Measurements from ENCODE around the gene EVC. TPM values are rescaled to one million over a fixed set of nuclear protein-coding genes. Genes with fewer than 3 reads are reported as not detected.

Gene EVC
- total RNA-seq, 4 donors from 2014 or later = 12.2 to 24.1 (median 22.3) TPM

DNA sequence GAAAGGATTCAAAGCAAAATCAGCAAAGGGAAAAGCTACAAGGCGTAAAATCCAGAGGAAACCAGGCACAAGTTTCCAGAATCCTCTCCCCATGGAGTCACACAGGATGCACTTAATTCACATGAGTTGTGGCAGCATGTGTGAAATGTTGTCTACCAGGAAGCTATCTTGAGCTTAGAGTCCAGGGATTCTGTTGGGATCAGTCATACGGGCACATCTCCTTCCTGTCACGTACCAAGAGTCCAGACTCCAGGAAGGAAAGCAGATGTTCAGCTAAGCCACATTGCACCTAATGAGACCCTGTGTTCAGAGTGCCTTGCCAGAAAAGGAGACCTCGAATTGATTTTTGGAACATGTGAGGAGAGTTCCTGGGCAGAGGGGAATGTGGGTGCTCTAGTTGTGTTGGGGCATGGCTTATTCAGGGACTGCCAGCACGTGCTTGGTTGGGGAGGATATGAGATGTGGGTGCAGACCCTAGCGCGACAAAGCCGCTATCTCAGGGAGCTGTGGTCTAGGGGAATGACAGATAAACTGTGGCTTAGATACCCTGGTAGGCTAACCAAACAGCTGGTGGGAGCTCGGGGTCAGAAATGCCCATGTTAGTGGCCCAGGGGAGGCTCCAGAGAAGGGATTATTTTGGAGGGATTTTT is 70.0 kb downstream of the EVC start:
- intact Hi-C loops (cut with DNase I; ENCODE audit: low total_unique reads) = no loop called here
- WGBS, 2 donors = 86 to 87% methylated on average over 9 of the region's 9 CpGs
- no peak for TF ChIP-seq POLR2A (IDR thresholded peaks at IDR 0.05)
- TF ChIP-seq, protein P1, sequence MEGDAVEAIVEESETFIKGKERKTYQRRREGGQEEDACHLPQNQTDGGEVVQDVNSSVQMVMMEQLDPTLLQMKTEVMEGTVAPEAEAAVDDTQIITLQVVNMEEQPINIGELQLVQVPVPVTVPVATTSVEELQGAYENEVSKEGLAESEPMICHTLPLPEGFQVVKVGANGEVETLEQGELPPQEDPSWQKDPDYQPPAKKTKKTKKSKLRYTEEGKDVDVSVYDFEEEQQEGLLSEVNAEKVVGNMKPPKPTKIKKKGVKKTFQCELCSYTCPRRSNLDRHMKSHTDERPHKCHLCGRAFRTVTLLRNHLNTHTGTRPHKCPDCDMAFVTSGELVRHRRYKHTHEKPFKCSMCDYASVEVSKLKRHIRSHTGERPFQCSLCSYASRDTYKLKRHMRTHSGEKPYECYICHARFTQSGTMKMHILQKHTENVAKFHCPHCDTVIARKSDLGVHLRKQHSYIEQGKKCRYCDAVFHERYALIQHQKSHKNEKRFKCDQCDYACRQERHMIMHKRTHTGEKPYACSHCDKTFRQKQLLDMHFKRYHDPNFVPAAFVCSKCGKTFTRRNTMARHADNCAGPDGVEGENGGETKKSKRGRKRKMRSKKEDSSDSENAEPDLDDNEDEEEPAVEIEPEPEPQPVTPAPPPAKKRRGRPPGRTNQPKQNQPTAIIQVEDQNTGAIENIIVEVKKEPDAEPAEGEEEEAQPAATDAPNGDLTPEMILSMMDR (IDR thresholded peaks at IDR 0.05) = no peak
- H3K4me3 ChIP-seq (ENCODE audit: low read depth, poor library complexity, severe bottlenecking) = no peak overlapping the region
- DNase-seq (ENCODE audit: low spot score in 2 of 2) = peak in 1 of 2 donors; percentile 26

DNA sequence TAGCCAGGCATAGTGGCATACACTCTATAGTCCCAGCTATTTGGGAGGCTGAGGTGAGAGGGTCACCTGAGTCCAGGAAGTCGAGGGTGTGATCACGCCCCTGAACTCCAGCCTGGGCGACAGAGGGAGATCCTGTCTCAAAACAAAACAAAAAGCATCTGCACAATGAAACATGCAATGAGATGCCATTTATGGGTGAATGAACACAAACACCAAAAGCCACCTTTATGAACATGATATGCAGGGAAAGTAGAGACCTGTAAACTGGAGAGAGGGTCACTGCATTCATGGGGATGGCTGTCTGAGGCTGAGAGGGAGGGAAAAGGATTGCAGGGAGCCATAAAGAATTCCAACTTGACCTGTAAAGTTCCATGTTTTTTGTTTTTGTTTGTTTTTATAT is 70.7 kb downstream of the EVC start:
- no peak overlapping the region for H3K4me3 ChIP-seq (ENCODE audit: low read depth, poor library complexity, severe bottlenecking)
- 88 to 97% methylated on average over 3 of the region's 3 CpGs for WGBS, 2 donors
- TF ChIP-seq, protein P1 (IDR thresholded peaks at IDR 0.05) = no peak
- no peak for TF ChIP-seq POLR2A (IDR thresholded peaks at IDR 0.05)
- DNase-seq (ENCODE audit: low spot score in 2 of 2) = peak in 1 of 2 donors; percentile 7
- intact Hi-C loops (cut with DNase I; ENCODE audit: low total_unique reads) = no loop called here

DNA sequence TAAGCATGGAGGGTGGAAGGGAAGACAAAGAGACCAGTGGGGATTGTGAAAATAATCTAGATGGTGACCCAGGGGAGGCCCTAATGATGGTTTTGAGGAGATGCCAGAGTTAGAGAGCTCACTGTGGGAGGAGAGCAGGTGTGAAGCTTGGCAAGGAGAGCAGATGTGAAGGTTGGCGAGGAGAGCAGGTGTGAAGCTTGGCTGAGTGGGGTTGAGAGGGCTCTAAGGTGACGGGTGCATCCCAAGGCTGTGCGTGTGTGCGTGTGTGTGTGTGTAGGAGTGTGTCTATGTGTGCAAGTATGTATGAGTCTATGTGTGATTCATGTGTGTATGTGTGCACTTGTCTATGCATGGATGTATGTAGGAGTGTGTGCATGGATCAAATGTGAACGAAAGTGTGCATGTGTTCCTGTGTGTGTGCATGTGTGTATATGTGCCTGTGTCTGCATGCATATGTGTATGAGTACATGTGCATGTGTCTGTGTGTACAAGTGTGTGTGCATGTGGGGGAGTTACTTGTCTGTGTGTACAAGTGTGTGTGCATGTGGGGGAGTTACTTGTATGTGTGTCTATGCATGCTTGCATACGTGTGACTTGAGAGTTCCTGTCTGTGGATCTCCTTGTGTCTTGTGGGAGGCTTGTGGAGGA is 72.0 kb downstream of the EVC start:
- WGBS, 2 donors = 95 to 96% methylated on average over 6 of the region's 6 CpGs
- intact Hi-C loops (cut with DNase I; ENCODE audit: low total_unique reads) = no loop called here
- no peak for TF ChIP-seq POLR2A (IDR thresholded peaks at IDR 0.05)
- TF ChIP-seq, protein P1 (IDR thresholded peaks at IDR 0.05) = no peak
- DNase-seq (ENCODE audit: low spot score in 2 of 2) = peak in 1 of 2 donors; percentile 10
- no peak overlapping the region for H3K4me3 ChIP-seq (ENCODE audit: low read depth, poor library complexity, severe bottlenecking)

DNA sequence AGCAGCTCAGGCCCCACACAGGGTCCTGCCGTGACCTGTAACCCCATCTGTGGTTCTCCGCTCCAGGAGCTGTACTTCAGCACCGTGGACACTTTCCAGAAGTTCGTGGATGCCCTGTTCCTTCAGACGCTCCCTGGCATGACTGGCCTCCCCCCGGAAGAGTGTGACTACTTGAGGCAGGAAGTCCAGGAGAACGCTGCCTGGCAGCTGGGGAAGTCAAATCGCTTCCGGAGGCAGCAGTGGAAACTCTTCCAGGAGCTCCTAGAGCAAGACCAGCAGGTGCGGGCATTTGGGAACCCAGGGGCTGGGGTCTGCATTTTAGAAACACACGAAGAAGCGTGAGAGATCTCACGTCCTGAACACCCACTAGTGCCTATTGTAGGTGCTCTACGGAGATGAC is 72.5 kb downstream of the EVC start:
- no peak for TF ChIP-seq POLR2A (IDR thresholded peaks at IDR 0.05)
- TF ChIP-seq, protein P1 (IDR thresholded peaks at IDR 0.05) = no peak
- intact Hi-C loops (cut with DNase I; ENCODE audit: low total_unique reads) = no loop called here
- WGBS, 2 donors = 80 to 87% methylated on average over 14 of the region's 14 CpGs
- H3K4me3 ChIP-seq (ENCODE audit: low read depth, poor library complexity, severe bottlenecking) = no peak overlapping the region
- peak in 1 of 2 donors; percentile 61 for DNase-seq (ENCODE audit: low spot score in 2 of 2)

DNA sequence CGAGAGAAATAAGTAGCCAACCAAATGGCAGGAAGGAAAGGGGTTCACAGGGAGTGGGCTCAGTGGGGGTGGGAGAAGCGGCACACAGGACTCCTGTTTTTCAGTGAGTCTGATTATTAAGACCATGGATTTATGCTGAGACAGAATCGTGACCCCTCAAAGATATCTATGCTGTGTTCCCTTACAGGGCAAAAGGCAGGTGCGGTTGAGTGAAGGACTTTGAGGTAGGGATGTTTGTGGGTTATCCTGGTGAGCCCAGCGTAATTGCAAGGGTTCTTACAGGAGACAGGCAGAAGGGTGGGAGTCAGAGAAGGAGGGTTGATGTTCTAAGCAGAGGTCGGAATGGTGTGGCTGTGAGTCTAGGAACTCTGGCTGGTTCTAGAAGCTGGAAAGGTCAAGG is 73.0 kb downstream of the EVC start:
- TF ChIP-seq, protein P1 (IDR thresholded peaks at IDR 0.05) = no peak
- no peak for TF ChIP-seq POLR2A (IDR thresholded peaks at IDR 0.05)
- intact Hi-C loops (cut with DNase I; ENCODE audit: low total_unique reads) = no loop called here
- H3K4me3 ChIP-seq (ENCODE audit: low read depth, poor library complexity, severe bottlenecking) = no peak overlapping the region
- WGBS, 2 donors = 90 to 91% methylated on average over 6 of the region's 6 CpGs
- DNase-seq (ENCODE audit: low spot score in 2 of 2) = peak in 1 of 2 donors; percentile 53

All from lower leg skin (tissue), 4 donors.